Stimulated activated naive CD8-positive, alpha-beta T cell treated with anti-CD3 and anti-CD28 coated beads, Interleukin-15, amount 100 ng/mL, for 72 hours (primary cell): ENCODE data around the gene POFUT1.
"Not testable (repeated sequence)": the region's sequence is repeated elsewhere in the genome, so short reads cannot be mapped to it uniquely, and the experiment has no call there.

Experiments
- ATAC-seq: fragments of 150-1000 bp; cut with Tn5 transposase; 2 replicates; pipeline ENCODE4 v1.10.0; 2021; ENCODE audit warnings: mild to moderate bottlenecking, moderate library complexity
- DNase-seq, 2 donors: peaks; one replicate each; pipeline ENCODE4 v3.0.0; 2021 to 2022
- H3K27ac Mint-ChIP-seq, 2 donors: one replicate each; pipeline ENCODE4 v1.8.0; 2022; ENCODE audit warnings: mild to moderate bottlenecking in 2 of 2, mixed read lengths in 2 of 2, moderate library complexity in 2 of 2
- H3K27me3 Mint-ChIP-seq: one replicate; pipeline ENCODE4 v1.8.0; 2022; ENCODE audit warnings: mixed read lengths
- H3K4me1 Mint-ChIP-seq: one replicate; pipeline ENCODE4 v1.8.0; 2022; ENCODE audit warnings: mild to moderate bottlenecking, mixed read lengths
- H3K4me3 Mint-ChIP-seq, 2 donors: one replicate each; pipeline ENCODE4 v1.8.0; 2022; ENCODE audit warnings: mild to moderate bottlenecking in 2 of 2, mixed read lengths in 2 of 2, moderate library complexity in 1 of 2
- H3K9me3 Mint-ChIP-seq, 2 donors: one replicate each; pipeline ENCODE4 v1.8.0; 2022; ENCODE audit warnings: mixed read lengths in 2 of 2

POFUT1 gene

GRCh38 chr20:32196613-32197012, 11.1 kb upstream of the POFUT1 start:
- DNase-seq, H3K4me3 Mint-ChIP-seq, H3K27me3 Mint-ChIP-seq, H3K9me3 Mint-ChIP-seq, ATAC-seq: not testable (repeated sequence)
- Mint-ChIP-seq H3K27ac (peak overlapping the region in 1 of 2 donors; percentile 55), H3K4me1 (peaks cover 84% of the 10 kb centered on the region)

- not testable (repeated sequence) for H3K4me3 Mint-ChIP-seq, H3K27ac Mint-ChIP-seq, H3K27me3 Mint-ChIP-seq, H3K9me3 Mint-ChIP-seq, ATAC-seq, DNase-seq
- peaks cover 89% of the 10 kb centered on the region for H3K4me1 Mint-ChIP-seq
Measured at GRCh38 chr20:32197136-32197535, 10.5 kb upstream of the POFUT1 start.

GRCh38 chr20:32199006-32199405, 8.7 kb upstream of the POFUT1 start:
- peak overlapping the region; percentile 60 to 63 for H3K4me3 Mint-ChIP-seq
- no peak for ATAC-seq

GRCh38 chr20:32201296-32201976, 6.2 kb upstream of the POFUT1 start:
- Mint-ChIP-seq H3K27ac (peak overlapping the region; percentile 86), H3K9me3 (no peaks in the 10 kb centered on the region), H3K27me3 (no peaks in the 10 kb centered on the region), H3K4me3 (peak overlapping the region; percentile 58 to 66), H3K4me1 (peaks cover 89% of the 10 kb centered on the region)
- DNase-seq (no peak), ATAC-seq (no peak)

More at GRCh38 chr20:32199006-32199405, 8.7 kb upstream of the POFUT1 start:
- Mint-ChIP-seq H3K27me3 (no peaks in the 10 kb centered on the region), H3K4me1 (peaks cover 91% of the 10 kb centered on the region), H3K9me3 (no peaks in the 10 kb centered on the region), H3K27ac (peak overlapping the region in 1 of 2 donors; percentile 6)
- no peak for DNase-seq

GRCh38 chr20:32201977-32202363, 5.7 kb upstream of the POFUT1 start:
- H3K27me3 Mint-ChIP-seq = no peaks in the 10 kb centered on the region
- ATAC-seq (no peak), DNase-seq (no peak)
- H3K9me3 Mint-ChIP-seq = no peaks in the 10 kb centered on the region
- H3K4me3 Mint-ChIP-seq = peak overlapping the region; percentile 66 to 90
- H3K27ac Mint-ChIP-seq = peak overlapping the region; percentile 86 to 97
- H3K4me1 Mint-ChIP-seq = peaks cover 85% of the 10 kb centered on the region

- peaks cover 77% of the 10 kb centered on the region for H3K4me1 Mint-ChIP-seq
- no peaks in the 10 kb centered on the region for H3K27me3 Mint-ChIP-seq
- H3K4me3 Mint-ChIP-seq = peak overlapping the region; percentile 90 to 100
- no peaks in the 10 kb centered on the region for H3K9me3 Mint-ChIP-seq
- ATAC-seq (peak; percentile 63), DNase-seq (peak in 1 of 2 donors; percentile 23)
- peak overlapping the region; percentile 97 to 98 for H3K27ac Mint-ChIP-seq
Measured at GRCh38 chr20:32203356-32204204, 4.1 kb upstream of the POFUT1 start.

GRCh38 chr20:32204205-32205109, 3.2 kb upstream of the POFUT1 start:
- DNase-seq (peak; percentile 53 to 76), ATAC-seq (peak; percentile 79)
- Mint-ChIP-seq H3K27me3 (no peaks in the 10 kb centered on the region), H3K9me3 (no peaks in the 10 kb centered on the region), H3K4me1 (peaks cover 78% of the 10 kb centered on the region), H3K27ac (peak overlapping the region; percentile 97 to 98), H3K4me3 (peak overlapping the region; percentile 90 to 100)

- DNase-seq = peak in 1 of 2 donors; percentile 28
- Mint-ChIP-seq H3K27ac (peak overlapping the region; percentile 97 to 98), H3K4me1 (peaks cover 78% of the 10 kb centered on the region), H3K27me3 (no peaks in the 10 kb centered on the region), H3K9me3 (no peaks in the 10 kb centered on the region), H3K4me3 (peak overlapping the region; percentile 90 to 100)
- no peak for ATAC-seq
Measured at GRCh38 chr20:32205110-32205842, 2.4 kb upstream of the POFUT1 start.

GRCh38 chr20:32205843-32206759, 1.6 kb upstream of the POFUT1 start:
- ATAC-seq = no peak

GRCh38 chr20:32206760-32207625, 687 bp upstream of the POFUT1 start:
- Mint-ChIP-seq H3K9me3 (no peaks in the 10 kb centered on the region), H3K4me1 (peaks cover 78% of the 10 kb centered on the region), H3K27ac (peak overlapping the region; percentile 97 to 98), H3K27me3 (no peaks in the 10 kb centered on the region), H3K4me3 (peak overlapping the region; percentile 90 to 100)
- no peak for DNase-seq
- peak; percentile 42 for ATAC-seq

More at GRCh38 chr20:32205843-32206759, 1.6 kb upstream of the POFUT1 start:
- Mint-ChIP-seq H3K4me3 (peak overlapping the region; percentile 90 to 100), H3K9me3 (no peaks in the 10 kb centered on the region), H3K27ac (peak overlapping the region; percentile 97 to 98), H3K4me1 (peaks cover 78% of the 10 kb centered on the region), H3K27me3 (no peaks in the 10 kb centered on the region)
- peak in 1 of 2 donors; percentile 26 for DNase-seq

- no peaks in the 10 kb centered on the region for H3K27me3 Mint-ChIP-seq
- no peak for DNase-seq
- peaks cover 66% of the 10 kb centered on the region for H3K4me1 Mint-ChIP-seq
- peak overlapping the region; percentile 92 to 93 for H3K4me3 Mint-ChIP-seq
- peak overlapping the region; percentile 92 to 95 for H3K27ac Mint-ChIP-seq
- H3K9me3 Mint-ChIP-seq = no peaks in the 10 kb centered on the region
- no peak for ATAC-seq
Measured at GRCh38 chr20:32208499-32209154, 947 bp downstream of the POFUT1 start.

- Mint-ChIP-seq H3K4me1 (peaks cover 57% of the 10 kb centered on the region), H3K4me3 (peak overlapping the region; percentile 92 to 93), H3K9me3 (no peaks in the 10 kb centered on the region), H3K27ac (peak overlapping the region; percentile 73 to 80), H3K27me3 (no peaks in the 10 kb centered on the region)
- ATAC-seq (no peak), DNase-seq (no peak)
Measured at GRCh38 chr20:32209850-32210605, 2.3 kb downstream of the POFUT1 start.
